HG02885 (cell line): Measurements from ENCODE around the gene FUT2.
"Not testable (repeated sequence)": the region's sequence is repeated elsewhere in the genome, so short reads cannot be mapped to it uniquely, and the experiment has no call there.

Experiments used
- ATAC-seq: cut with Tn5 transposase; IDR thresholded peaks from one replicate; pipeline ENCODE4 v1.9.1; 2021; ENCODE audit warnings: mild to moderate bottlenecking; ENCODE audit not compliant: unreplicated experiment, poor library complexity

Gene FUT2

DNA sequence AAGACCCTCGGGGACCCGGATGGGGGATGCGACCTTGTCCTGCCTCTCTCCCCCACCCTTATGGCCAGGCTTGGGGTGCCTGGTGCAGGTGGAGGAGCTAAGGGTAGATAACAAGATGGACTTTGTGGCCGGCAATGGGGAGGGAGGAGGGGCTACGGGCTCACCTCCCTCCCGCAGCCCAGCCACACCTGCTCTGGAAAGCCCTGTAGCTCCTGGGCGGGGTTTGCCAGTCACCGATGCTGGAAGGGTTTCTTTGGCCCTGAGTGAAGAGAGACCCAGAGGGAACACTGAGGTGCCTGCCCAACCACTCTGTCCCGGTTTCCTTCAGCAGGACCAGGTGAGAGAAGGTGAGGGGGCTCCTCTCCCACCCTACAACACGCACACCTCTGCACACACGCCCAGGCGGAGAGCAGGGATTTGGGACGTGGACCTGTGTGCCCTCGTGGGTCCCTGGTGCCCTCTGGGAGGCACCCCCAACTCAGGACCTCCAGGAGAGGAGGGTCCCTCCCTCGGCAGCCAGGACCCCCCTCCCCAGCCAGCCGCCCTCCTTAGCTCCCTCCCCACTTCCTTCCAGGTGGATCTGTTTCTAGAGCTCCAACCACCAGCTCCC is at the start of gene FUT2:
FUT2 (plus strand) TSS at position 229 of the 610 bp plus-strand sequence. CDS start 6,986 bp downstream, outside the sequence.
- no peak for ATAC-seq

DNA sequence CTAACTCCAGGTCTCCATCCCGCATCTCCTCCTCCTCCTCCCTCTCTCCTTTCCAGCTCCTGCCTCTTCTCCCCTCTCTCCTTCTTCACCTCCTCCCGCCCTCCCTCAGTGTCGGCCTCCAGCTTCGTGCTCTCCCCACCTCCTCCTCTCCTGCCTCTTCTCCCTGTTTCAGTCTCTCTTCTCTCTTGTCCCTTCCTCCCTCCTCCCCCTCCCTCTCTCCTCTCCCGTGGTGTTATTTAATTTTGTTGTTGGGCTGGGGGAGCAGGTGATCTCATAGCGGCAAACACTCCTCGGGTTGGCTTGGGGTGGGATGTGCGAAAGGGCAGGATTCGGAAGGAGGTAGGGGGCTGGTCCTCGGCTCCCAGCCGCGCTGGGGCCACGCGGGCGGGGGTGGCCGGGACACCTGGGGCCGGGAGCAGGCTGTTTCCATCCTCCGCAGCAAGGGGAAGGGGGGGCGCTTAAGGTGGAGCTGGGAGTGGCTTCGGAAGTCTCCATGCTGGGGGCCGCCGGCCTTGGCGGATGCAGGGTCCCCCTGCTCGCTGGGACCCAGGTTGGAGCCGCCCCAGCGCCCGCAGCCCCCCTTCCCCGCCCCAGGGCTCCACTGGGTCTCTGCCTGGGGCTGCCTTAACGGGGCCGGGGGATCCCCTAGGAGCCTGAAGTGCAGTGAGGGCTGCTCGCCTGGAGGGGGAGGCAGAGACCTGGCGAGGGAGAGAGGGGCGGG is 49.6 kb upstream of the FUT2 start, which contains the start of gene CA11:
CA11 (minus strand) TSS at position 187 of the 721 bp plus-strand sequence. CDS start 555 bp downstream, outside the sequence.
- ATAC-seq = peak; percentile 86

DNA sequence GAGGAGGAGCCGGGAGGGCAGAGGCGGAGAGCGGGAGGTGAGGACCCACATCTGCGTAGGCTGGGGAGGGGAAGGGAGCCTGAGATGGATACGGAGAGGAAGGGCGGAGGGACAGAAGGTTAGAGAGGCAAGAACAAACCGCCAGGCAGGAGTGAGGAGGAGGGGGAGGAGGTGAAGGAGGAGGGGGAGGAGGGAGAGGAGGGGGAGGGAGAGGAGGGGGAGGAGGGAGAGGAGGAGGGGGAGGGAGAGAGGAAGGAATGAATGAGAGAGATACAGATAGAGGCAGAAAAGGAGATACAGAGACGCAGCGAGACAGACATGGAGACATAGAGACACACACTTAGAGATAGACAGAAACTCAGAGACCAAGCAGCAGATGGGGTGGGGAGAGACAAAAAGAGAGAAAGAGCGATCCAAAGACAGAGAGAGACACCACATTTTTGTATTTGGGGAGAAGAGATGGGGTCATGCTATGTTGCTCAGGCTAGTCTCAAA is 49.0 kb upstream of the FUT2 start:
- ATAC-seq = no peak

DNA sequence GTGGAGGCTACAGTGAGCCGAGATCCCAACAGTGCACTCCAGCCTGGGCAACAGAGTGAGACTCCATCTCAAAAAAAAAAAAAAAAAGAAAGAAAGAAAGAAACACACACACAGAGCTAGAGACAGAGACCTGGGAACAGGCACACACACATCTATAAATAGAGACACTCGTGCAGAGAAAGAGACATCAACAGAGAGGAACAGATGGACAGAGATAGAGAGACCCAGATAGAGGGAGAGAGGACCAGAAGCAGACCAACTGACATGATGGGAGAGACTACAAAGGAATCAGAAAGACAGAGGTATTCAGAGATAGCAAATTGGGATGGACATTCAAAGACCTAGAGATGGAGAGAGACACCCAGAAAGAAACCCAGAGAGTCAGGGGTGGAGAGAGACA is 47.6 kb upstream of the FUT2 start:
- ATAC-seq = no peak

DNA sequence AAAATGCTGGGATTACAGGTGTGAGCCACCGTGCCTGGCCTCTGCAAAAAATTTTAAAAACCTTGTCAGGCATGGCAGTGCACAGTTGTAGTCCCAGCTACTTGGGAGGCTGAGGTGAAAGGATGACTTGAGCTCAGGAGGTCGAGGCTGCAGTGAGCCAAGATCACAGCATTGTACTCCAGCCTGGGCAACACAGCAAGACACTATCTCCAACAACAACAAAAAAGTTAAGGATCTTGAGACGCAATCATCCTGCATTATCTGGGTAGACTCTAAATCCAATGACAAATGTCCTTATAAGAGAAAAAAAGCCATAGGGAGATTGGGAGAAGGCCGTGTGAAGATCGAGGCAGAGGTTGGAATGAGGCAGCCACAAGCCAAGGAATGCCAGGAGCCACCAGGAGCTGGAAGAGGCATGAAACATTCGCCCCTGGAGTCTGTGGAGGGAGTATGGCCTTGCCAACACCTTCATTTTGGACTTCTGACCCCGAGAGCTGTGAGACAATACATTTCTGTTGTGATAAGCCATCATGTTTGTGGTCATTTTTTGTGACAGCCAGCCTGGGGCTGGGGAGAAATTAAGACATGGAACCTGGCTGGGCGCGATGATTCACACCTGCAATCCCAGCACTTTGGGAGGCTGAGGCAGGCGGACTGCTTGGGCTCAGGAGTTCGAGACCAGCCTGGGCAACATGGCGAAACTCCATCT is 44.6 kb upstream of the FUT2 start:
- ATAC-seq = no peak

DNA sequence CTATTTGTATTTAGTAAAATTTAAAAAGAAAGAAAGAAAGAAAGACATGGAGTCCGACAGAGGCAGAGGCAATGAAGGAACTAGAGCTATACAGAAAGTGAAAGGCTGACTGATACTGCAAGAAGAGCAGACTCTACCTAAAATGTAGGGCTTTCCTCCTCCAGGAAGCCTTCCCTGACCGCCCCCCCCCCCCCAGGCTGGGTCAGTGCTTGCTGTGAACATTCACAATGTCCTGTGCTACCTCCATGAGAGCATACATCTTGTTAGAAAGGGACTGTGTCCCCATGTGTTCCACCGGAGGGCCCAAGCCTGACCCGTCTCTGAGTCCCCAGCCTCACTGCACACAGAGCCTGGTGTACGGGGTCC is 44.1 kb upstream of the FUT2 start:
- no peak for ATAC-seq

DNA sequence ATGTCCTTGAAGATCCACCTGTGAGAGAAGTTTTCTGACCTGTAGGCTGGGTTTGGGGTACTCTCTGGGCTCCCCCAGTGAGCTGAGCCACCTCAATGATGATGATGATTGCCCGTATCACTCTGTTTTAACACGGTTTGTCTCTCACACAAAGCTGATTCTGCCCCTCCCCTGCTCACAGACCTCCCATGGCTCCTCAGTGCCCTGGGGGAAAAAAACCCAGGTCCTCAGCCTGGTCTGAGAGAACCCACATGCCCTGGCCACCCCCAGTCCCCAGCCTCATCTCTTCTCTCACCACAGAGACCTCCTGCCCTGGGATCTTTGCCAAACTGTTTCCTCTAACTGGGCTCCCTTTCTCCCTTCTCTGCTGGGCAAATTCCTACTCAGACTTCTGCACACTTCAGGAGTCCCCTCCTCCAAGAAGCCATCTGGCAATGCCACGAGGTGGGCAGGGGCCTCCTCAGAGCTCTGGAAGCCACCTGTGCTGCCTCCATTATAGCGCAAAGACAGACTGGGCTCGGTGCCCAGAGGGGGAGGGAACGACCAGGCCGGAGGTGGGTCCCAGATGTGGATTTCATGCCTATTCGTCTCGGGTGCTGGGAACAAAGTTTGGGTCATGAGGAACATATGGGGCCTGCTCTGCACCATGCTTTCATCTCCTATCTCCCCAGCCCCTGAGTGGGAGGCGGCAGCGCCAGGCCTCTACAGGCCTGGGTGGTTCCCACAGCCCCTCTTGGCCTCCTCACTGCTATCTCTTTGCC is 41.3 kb upstream of the FUT2 start:
- ATAC-seq = no peak

DNA sequence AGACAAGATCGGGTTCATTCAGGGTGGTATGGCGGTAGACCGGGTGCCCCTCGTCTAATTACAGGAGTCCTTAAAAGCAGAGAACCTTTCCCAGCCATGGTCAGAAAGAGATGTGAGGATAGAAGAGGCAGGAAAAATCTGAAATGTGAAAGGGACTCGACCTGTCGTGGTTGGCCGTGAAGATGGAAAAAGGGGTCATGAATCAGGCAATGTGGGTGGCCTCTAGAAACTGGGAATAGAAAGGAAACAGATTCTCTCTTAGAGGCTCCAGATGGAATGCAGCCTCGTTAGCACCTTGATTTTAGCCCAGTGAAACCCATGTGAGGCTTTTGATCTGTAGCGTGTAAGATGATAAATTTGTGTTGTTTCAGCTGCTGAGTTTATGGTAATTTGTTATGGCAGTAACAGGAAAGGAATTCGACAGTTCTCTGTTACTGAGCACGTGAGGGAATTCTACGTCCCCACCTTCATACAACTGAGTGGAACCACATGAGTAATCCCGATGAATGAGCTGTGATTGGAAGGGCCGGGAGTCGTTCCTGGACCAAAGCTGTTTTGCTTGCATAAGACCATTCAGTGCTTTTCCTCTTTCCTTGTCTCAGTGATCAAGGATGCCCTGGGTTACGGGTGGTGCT is 38.8 kb upstream of the FUT2 start:
- no peak for ATAC-seq

DNA sequence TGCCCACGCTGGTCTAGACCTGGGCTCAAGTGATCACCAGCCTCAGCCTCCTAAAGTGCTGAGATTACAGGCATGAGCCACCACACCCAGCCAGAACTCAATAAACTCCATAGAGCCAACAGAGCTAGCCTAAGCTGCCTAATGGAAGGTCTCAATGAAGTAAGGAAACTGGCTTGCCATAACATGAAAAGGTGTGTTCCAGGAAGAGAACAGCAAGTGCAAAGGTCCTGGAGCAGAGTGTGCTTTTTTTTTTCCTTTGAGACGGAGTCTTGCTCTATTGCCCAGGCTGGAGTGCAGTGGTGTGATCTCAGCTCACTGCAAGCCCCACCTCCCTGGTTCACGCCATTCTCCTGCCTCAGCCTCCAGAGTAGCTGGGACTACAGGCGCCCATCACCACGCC is 37.9 kb upstream of the FUT2 start:
- not testable (repeated sequence) for ATAC-seq

DNA sequence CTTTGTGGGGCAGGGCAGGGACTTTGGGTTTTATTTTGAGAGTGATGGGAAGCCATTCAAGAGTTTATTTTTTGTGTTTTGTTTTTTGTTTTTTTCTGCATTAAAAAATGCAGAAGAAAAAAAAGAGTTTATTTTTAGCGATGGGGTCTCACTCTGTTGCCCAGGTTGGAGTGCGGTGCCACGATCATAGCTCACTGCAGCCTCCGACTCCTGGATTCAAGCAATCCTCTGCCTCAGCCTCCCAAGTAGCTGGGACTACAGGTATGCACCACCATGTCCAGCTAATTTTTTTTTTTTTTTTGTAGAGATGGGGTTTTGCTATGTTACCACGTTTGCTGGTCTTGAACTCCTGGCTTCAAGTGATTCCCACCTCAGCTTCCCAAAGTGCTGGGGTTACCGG is 37.3 kb upstream of the FUT2 start:
- no peak for ATAC-seq

DNA sequence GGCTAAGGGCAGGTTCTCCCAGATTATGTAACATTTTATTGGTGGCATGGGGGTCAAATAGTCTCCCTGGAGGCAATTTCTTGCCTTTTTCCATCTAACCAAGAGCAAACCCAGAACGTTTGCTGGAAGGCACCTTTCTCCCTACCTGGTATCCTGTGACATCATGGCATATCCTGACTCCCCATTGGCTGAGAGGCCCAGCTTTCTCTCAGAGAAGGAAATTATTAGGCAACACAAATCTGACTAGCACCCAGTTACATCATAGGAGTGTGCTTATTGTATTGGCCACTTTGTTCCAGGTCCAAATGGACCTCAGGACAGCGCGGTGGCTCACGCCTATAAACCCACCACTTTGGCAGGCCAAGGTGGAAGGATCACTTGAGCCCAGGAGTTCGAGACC is 36.0 kb upstream of the FUT2 start:
- ATAC-seq = no peak

DNA sequence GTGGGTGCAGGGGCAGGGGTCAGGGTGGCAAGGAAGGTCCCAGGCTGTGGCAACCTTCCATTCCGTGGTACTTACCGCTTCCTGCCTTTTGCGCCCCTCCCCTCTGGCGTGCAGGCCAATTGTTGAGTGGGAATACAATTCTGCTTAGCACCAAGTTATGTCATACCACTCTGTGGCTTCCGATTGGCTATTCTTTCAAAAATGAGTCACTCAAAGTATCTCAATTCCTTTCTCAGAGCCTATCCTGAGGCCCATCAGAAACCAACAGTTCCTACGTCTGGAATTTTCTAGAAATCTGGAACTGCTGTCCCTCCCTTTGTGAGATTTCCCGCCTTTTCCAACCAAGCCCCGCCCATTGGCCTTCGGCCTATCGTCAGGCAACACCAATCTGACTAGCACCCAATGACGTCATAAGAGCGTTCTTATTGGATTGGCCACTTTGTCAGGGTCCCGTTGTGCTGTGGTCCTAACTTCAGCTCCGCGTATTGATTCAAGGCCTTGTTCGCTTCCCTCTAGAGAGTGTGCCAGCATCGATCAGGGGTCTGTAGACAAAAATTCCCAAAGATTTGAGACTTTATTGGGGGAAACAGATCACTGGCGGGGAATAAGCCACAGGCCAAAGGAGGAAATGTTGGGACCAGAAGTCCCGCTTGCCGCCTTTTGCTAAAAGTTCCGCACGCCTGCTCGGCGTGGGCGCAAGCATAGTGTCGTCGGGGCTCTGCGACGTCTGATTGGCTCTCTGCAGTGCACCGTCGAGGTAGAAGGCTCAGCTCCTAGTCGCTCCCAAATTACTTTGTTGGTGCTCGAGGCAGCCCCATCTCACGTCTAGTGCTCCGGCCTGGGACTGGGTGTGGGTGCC is 34.7 kb upstream of the FUT2 start:
- peak; percentile 89 for ATAC-seq

DNA sequence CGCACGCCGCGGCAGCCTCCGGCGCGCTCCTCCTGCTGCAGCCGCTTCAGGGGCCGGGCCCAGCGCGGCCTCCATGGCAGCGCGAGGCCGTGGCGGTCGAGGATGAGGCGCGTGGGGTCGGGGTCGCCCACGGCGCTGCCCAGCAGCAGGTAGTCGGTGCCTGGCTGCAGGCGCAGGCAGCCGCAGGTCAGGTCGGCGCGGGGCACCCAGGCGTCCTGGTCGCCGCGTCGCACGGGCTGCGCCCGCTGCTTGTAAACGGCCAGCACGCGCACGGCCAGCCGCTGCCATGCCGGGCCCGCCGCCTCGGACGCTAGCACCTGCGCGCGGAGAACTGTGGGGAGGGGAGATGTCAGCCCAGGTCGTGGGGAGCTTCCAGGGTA is 34.1 kb upstream of the FUT2 start:
- ATAC-seq = no peak

DNA sequence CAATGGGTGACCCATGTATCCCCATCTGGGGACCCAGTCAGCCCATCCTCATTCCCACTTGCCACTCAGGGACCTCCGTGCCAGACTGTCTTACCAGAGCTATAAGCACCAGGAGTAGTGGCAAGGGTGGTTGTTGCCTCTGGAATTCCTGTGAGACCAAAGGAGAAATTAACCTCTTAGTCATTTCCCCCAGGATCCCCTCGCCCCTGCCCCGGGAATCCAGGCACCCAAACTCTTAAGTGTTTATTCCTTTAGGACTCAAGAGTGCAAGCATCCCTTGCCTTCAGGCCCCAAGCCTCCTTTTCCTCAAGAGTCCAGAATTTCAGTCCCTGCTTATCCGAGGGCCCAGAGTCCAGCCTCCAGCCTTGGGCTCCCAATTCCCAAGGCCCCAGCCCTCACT is 32.1 kb upstream of the FUT2 start:
- ATAC-seq = no peak

DNA sequence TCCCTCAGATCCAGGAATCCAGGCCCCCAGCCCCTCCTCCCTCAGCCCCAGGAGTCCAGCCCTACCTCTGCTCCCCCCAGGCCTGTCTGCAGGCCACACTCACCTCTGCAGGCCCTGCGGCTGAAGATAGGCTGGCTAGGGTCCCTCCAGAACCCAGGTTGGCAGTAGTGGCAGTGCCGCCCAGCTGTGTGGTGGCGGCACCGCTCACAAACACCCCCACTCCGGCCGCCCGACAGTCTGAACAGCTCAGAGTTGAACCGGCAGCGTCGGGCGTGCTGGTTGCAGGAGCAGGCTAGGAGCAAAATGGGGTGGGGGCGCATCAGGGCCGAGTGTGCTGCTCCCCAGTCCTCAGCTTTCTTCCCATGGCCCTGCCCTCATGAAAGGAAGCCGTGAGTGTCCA is 31.3 kb upstream of the FUT2 start:
- ATAC-seq = no peak

DNA sequence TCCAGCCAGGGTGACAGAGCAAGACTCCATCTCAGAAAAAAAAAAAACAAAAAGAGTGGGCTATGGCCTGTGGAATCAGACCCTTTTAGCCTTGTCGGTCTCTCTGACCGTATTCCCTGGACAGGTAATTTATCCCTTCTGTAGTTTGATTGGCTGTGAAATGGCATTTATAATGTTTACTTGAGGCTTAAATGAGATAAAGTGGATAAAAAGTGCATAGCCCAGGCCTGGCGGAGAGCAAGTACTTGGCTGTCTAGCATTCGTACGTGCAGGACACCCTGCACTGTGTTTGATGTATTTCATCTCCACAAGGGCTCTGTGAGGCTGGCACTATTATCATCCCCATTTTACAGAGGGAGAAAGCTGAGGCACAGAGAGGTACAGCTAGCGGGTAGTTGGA is 30.0 kb upstream of the FUT2 start:
- ATAC-seq = no peak

DNA sequence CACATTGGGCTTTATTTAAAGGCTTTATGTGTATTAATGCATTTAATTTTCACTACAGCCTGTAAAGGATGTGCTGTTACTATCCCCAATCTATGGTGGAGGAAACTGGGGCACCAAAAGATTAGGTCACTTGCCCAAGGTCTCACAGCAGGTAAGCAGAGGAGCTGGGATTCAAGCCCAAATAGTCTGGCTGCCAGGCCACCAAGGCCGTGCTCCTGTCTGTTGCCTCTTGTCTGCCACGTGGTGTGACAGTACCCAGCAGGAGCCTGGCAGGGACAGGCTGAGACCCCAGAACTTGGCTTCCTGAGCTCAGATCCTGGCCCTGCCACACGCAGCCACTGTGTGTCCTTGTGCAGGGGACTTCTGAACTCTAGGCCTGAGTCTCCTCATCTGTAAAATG is 27.4 kb upstream of the FUT2 start:
- no peak for ATAC-seq

DNA sequence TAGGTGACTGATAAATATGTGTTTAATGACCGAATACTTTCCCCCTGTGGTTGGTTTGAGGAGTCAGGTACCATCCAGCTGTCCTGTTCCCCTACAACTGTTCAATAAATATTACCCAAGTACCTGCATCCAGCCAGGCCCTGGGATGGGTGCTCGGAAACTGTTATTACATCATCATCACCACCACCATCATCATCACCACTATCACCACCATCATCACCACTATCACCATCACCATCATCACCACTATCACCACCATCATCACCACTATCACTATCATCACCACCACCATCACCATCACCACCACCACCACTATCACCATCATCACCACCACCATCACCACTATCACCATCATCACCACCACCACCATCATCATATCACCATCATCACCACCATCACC is 27.0 kb upstream of the FUT2 start:
- ATAC-seq = no peak

DNA sequence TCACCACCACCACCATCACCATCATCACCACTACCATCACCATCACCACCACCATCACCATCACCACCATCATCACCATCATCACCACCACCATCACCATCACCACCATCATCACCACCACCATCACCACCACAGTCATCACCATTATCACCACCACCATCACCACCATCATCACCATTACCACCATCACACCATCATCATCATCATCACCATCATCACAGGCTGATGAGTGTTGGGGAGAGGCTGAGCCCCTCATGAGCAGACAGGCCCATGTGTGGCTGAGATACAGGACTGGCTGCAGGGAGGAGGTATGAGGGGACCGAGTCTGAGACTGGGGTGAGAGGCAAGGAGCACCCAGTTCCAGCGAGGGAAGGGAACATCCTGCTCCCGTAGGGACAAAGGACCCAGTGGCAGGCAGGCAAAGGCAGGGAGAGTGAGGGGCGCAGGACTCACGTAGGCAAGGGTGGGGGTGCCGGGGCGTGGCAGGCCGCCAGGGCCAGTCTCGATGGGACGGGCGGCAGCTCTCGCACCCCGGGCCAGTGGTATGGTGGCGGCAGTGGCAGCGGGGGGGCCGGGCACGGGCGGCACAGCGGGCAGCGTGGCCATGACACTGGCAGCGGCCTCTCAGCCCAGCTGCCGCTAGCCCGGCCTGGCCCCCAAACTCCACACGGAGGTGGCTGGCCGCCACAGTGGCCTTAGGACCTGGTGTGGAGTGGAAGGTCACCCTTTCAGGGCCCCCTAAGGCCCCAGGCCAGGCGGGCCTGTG is 25.7 kb upstream of the FUT2 start:
- ATAC-seq = no peak
